Heart left ventricle (tissue), 16 donors: ENCODE data around the gene ADCY7. TPM values are rescaled to one million over a fixed set of nuclear protein-coding genes. Genes with fewer than 3 reads are reported as not detected.

Source experiments
- ATAC-seq, 4 donors: fragments of 200-7000 bp; cut with Tn5 transposase; one replicate each; pipeline ENCODE4 v1.9.1; 2020 to 2022; ENCODE audit warnings: moderate library complexity in 4 of 4, mild to moderate bottlenecking in 3 of 4, moderate number of reproducible peaks in 1 of 4
- DNase-seq, 5 donors: peaks; one replicate each; pipeline ENCODE4 v3.0.0-alpha.2; 2020
- H3K27ac ChIP-seq, 12 donors: fragments of 200-600 bp; sonication (generic) in 4 of 12; one replicate each; pipeline versions ENCODE4 v1.5.0 to v1.8.0; 2016 to 2022; ENCODE audit warnings: mild to moderate bottlenecking in 2 of 12
- H3K27me3 ChIP-seq, 9 donors: fragments of 200-600 bp; sonication (generic) in 2 of 9; one replicate each; pipeline versions ENCODE4 v1.5.1 to v1.8.0; 2016 to 2022; ENCODE audit warnings: mild to moderate bottlenecking in 3 of 9
- H3K36me3 ChIP-seq, 9 donors: fragments of 200-600 bp; sonication (generic) in 2 of 9; one replicate each; pipeline versions ENCODE4 v1.5.0 to v1.8.0; 2018 to 2022; ENCODE audit warnings: mild to moderate bottlenecking in 2 of 9
- H3K4me1 ChIP-seq, 12 donors: fragments of 200-600 bp; sonication (generic) in 4 of 12; one replicate each; pipeline versions ENCODE4 v1.5.0 to v1.8.0; 2016 to 2022; ENCODE audit warnings: mild to moderate bottlenecking in 3 of 12
- H3K4me3 ChIP-seq, 12 donors: fragments of 200-600 bp; sonication (generic) in 4 of 12; one replicate each; pipeline versions ENCODE4 v1.5.0 to v1.8.0; 2017 to 2022; ENCODE audit warnings: mild to moderate bottlenecking in 9 of 12, moderate library complexity in 4 of 12
- H3K9me3 ChIP-seq, 12 donors: fragments of 200-600 bp; sonication (generic) in 4 of 12; one replicate each; pipeline versions ENCODE4 v1.5.0 to v1.8.0; 2016 to 2022; ENCODE audit warnings: mild to moderate bottlenecking in 1 of 12
- CTCF ChIP-seq, 12 donors: fragments of 200-600 bp; sonication (generic) in 4 of 12; IDR thresholded peaks; one replicate each; pipeline versions ENCODE4 v1.5.0 to v1.8.0; 2018 to 2022; ENCODE audit warnings: antibody characterized with exemption in 12 of 12, mild to moderate bottlenecking in 5 of 12
- POLR2A ChIP-seq, 2 donors: fragments of 450-650 bp; IDR thresholded peaks; one replicate each; pipeline ENCODE4 v1.6.1; 2017; ENCODE audit warnings: antibody characterized with exemption in 2 of 2, mild to moderate bottlenecking in 2 of 2, moderate library complexity in 2 of 2
- WGBS, 4 donors: extraction: QIAGEN DNeasy Blood & Tissue Kit in 2 of 4; methylation state at CpG; one replicate each; pipeline versions ENCODE4 v1.1.5 to v1.1.7; 2013 to 2018; 5-methylcytosine and 5-hydroxymethylcytosine counted together
- intact Hi-C, 10 donors: fragments of 100-400 bp; cut with DNase I; formaldehyde crosslinking; loops; one replicate each; pipeline versions ENCODE4 v1.11.1 to v1.14.2; 2022
- polyA plus RNA-seq, 2 donors: library from polyadenylated mRNA; stranded (reverse); fragments of 200-250 nt; gene quantifications; one replicate each; pipeline ENCODE4 v1.2.3, GENCODE V29; 2013
- total RNA-seq, 9 donors: library from RNA; depleted of rRNA in 2 of 9; stranded (reverse); fragments of >200 nt in 2 of 9; fragmentation: NEBNext Ultra II Directional in 3 of 9; extraction: Animal tissue kit (Norgen Biotek cat#: 25700) in 3 of 9; gene quantifications; one replicate each; pipeline versions ENCODE4 v1.1.0 to v1.2.4, GENCODE V29; 2016 to 2023
- donor health status: ischemic (EF 13 %, LVEDD 7.1; RV severe dilation, severe dysfunction).
- donor health status: healthy with polysubstance abuse.
- donor health status: DM: no; HTN: yes; CAD: no.
- donor health status: DM: no; HTN: no; CAD: no.
- donor health status: ischemic (EF 25% LVEDD 6.9; RV normal size, moderate dysfunction).
- donor health status: ischemic (EF 25% LVEDD 5.7; RV mildly dilated, moderate dysfunction).
- donor health status: healthy.
- donor health status: DM: yes; HTN: yes; CAD: no.
- donor health status: ischemic (EF 35%, LVEDD 5.7; RV mildly dilated, moderate dysfunction).
- donor health status: nonischemic (EF 11% LVEDD 7.7; RV severe dilation, severe dysfunction).
- donor health status: DM: yes; HTN: yes; CAD: no.
- donor health status: PGD.
- donor health status: ischemic (EF 29% LVEDD 5.4; RV normal size, mild dysfunction).
- donor health status: nonischemic (EF 23%, LVEDD 6.1; RV moderate dilation, normal function).

The ADCY7 gene
- total and polyA plus RNA-seq, 11 donors = 3.2 to 46.7 (median 5.3) TPM

- WGBS, 4 donors = 84 to 89% (median 87%) methylated on average over 14 to 15 of the region's 15 CpGs
- TF ChIP-seq POLR2A (IDR thresholded peaks at IDR 0.05) (no peak), CTCF (IDR thresholded peaks at IDR 0.05) (no peak)
- no peak overlapping the region for H3K4me3 ChIP-seq
- peak in 1 of 5 donors; percentile 43 for DNase-seq
- intact Hi-C loops = no loop called here
- ATAC-seq = peak in 1 of 4 donors; percentile 10
- H3K36me3 ChIP-seq = no peaks in the 10 kb centered on the region
- no peaks in the 10 kb centered on the region for H3K9me3 ChIP-seq
- H3K27ac ChIP-seq = no peak overlapping the region
- peaks cover 0 to 3% (median 0%) of the 10 kb centered on the region in 9 donors for H3K27me3 ChIP-seq
- H3K4me1 ChIP-seq = peaks cover 0 to 18% (median 2%) of the 10 kb centered on the region in 12 donors
Measured at GRCh38 chr16:50251375-50252081, 14.8 kb upstream of the ADCY7 start.

GRCh38 chr16:50252082-50252611 is 14.2 kb upstream of the ADCY7 start:
- WGBS, 4 donors = 81 to 92% (median 88%) methylated on average over 8 to 9 of the region's 9 CpGs
- intact Hi-C loops = no loop called here

GRCh38 chr16:50252874-50253513 is 13.4 kb upstream of the ADCY7 start:
- intact Hi-C loops = no loop called here
- WGBS, 4 donors = 76 to 88% (median 81%) methylated on average over 12 of the region's 12 CpGs
- TF ChIP-seq CTCF (IDR thresholded peaks at IDR 0.05) = no peak
- TF ChIP-seq POLR2A (IDR thresholded peaks at IDR 0.05) = no peak
- H3K27me3 ChIP-seq = no peaks in the 10 kb centered on the region
- H3K9me3 ChIP-seq = no peaks in the 10 kb centered on the region
- ATAC-seq (no peak), DNase-seq (peak in 1 of 5 donors; percentile 19)
- no peak overlapping the region for H3K27ac ChIP-seq
- no peaks in the 10 kb centered on the region for H3K36me3 ChIP-seq
- peaks cover 0 to 13% (median 0%) of the 10 kb centered on the region in 12 donors for H3K4me1 ChIP-seq
- no peak overlapping the region for H3K4me3 ChIP-seq

More at GRCh38 chr16:50252082-50252611, 14.2 kb upstream of the ADCY7 start:
- H3K36me3 ChIP-seq = no peaks in the 10 kb centered on the region
- no peak for TF ChIP-seq CTCF (IDR thresholded peaks at IDR 0.05)
- TF ChIP-seq POLR2A (IDR thresholded peaks at IDR 0.05) = no peak
- no peaks in the 10 kb centered on the region for H3K27me3 ChIP-seq
- peaks cover 0 to 13% (median 0%) of the 10 kb centered on the region in 12 donors for H3K4me1 ChIP-seq
- no peak overlapping the region for H3K27ac ChIP-seq
- no peaks in the 10 kb centered on the region for H3K9me3 ChIP-seq
- ATAC-seq (no peak), DNase-seq (peak in 1 of 5 donors; percentile 27)
- no peak overlapping the region for H3K4me3 ChIP-seq

- Histone ChIP-seq H3K4me1 (peaks cover 0 to 13% (median 0%) of the 10 kb centered on the region in 12 donors), H3K9me3 (no peaks in the 10 kb centered on the region), H3K27me3 (no peaks in the 10 kb centered on the region), H3K36me3 (no peaks in the 10 kb centered on the region), H3K27ac (no peak overlapping the region), H3K4me3 (no peak overlapping the region)
- ATAC-seq (no peak), DNase-seq (peak in 1 of 5 donors; percentile 45)
- intact Hi-C loops = no loop called here
- WGBS, 4 donors = 83 to 92% (median 88%) methylated on average over 4 to 8 of the region's 8 CpGs
- no peak for TF ChIP-seq CTCF (IDR thresholded peaks at IDR 0.05)
- TF ChIP-seq POLR2A (IDR thresholded peaks at IDR 0.05) = no peak
Measured at GRCh38 chr16:50253514-50253910, 12.8 kb upstream of the ADCY7 start.
